ENCODE results near the gene ANO1. TPM values are rescaled to one million over a fixed set of nuclear protein-coding genes. Genes with fewer than 3 reads are reported as not detected.

ANO1 gene
- polyA plus RNA-seq, 1 of the 3 experiments (the other 2 are of a cell fraction) = not detected

DNA sequence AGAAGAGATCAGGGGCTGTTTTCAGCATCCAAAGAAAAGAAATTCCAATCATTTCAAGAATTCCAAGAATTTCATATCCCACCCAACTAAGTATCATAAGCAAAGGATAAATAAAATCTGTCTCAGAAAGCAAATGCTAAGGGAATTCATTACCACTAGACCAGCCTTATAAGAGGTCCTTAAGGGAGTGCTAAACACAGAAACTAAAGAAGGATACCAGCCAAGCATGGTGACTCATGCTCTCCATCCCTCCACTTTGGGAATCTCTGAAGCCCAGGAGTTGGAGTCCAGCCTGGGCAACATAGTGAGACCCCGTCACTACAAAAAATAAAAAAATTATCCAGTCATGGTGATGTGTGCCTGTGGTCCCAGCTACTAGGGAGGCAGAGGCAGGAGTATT lies 142.8 kb downstream of the ANO1 start:
- H4K20me1 ChIP-seq (ENCODE audit: insufficient read depth) = no peaks in the 10 kb centered on the region
- H3K27ac ChIP-seq (ENCODE audit: low read depth in 2 of 2, low read length in 1 of 2) = no peak overlapping the region
- no peak for DNase-seq
- TF ChIP-seq MXI1 (IDR thresholded peaks at IDR 0.05; ENCODE audit: low read depth, low read length) (no peak), ELF1 (IDR thresholded peaks at IDR 0.05) (no peak), SIN3A (IDR thresholded peaks at IDR 0.05; ENCODE audit: borderline replicate concordance, low read depth, low read length) (no peak)
- no peaks in the 10 kb centered on the region for H3K36me3 ChIP-seq (replicated peaks in 1 of 2; ENCODE audit: control insufficient read depth in 1 of 2, insufficient read depth in 2 of 2, low read length in 1 of 2)
- WGBS (ENCODE audit: low lambda C conversion rate) = 82% methylated on average over 1 of the region's 1 CpG
- no peaks in the 10 kb centered on the region for H3K9me3 ChIP-seq
- H3F3A ChIP-seq (replicated peaks; ENCODE audit: insufficient read depth) = no peaks in the 10 kb centered on the region
- H3K9me2 ChIP-seq = no peaks in the 10 kb centered on the region
- H3K27me3 ChIP-seq (ENCODE audit: insufficient read depth) = peaks cover 16% of the 10 kb centered on the region; the same call in 1 of the 2 replicates
- no peak overlapping the region for H3K9ac ChIP-seq
- H3K79me2 ChIP-seq (ENCODE audit: insufficient read depth) = no peaks in the 10 kb centered on the region
- H3K4me2 ChIP-seq = no peak overlapping the region
- ChIA-PET POLR2A (no interaction called here), CTCF (no interaction called here)
- H3K4me1 ChIP-seq (ENCODE audit: control insufficient read depth in 1 of 2, insufficient read depth in 2 of 2, low read depth in 1 of 2, low read length in 1 of 2) = no peaks in the 10 kb centered on the region
- H3K4me3 ChIP-seq (ENCODE audit: low read depth in 2 of 2, low read length in 1 of 2) = no peak overlapping the region
- no peak overlapping the region for H2AFZ ChIP-seq (ENCODE audit: low read depth)

DNA sequence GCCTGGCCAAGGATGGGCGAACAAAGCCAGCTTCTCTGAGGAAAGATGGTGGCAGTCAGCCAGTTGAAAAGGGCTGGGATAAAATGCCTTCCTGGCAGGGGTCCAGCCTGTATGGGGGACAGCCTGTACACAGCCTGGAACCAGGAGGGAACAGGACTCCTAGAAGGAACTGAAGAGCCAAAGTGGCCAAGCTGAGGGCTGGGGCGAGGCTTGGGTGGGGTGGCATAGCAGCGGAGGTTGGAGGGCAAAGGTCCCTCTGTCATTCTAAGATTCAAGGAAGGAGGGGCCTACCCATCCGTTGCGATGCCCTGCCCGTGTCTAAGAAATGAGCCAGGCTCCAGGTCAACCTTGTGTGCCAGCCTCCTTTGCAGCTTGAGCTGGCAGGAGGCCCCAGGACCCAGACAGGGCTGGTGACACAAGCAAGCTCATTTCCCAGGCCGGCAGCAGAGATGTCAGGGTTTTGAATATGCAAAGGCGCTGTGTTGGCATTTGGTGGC lies 147.6 kb downstream of the ANO1 start:
- no peaks in the 10 kb centered on the region for H4K20me1 ChIP-seq (ENCODE audit: insufficient read depth)
- ChIA-PET POLR2A (interaction anchor here (1.1 kb wide), 1 partner anchor 15 kb away, joined by 4 read pairs; no protein-coding TSS in a partner anchor), CTCF (interaction anchor here (0.7 to 1.3 kb wide), 3 partner anchors 309 to 316 kb away, joined by 3 read pairs; no protein-coding TSS in a partner anchor)
- H3F3A ChIP-seq (replicated peaks; ENCODE audit: insufficient read depth) = no peaks in the 10 kb centered on the region
- H3K9me2 ChIP-seq = no peaks in the 10 kb centered on the region
- no peak overlapping the region for H3K4me3 ChIP-seq (ENCODE audit: low read depth in 2 of 2, low read length in 1 of 2)
- no peaks in the 10 kb centered on the region for H3K79me2 ChIP-seq (ENCODE audit: insufficient read depth)
- H3K36me3 ChIP-seq (replicated peaks in 1 of 2; ENCODE audit: control insufficient read depth in 1 of 2, insufficient read depth in 2 of 2, low read length in 1 of 2) = no peaks in the 10 kb centered on the region
- no peaks in the 10 kb centered on the region for H3K9me3 ChIP-seq
- peaks cover 16% of the 10 kb centered on the region; the same call in 1 of the 2 replicates for H3K27me3 ChIP-seq (ENCODE audit: insufficient read depth)
- no peak overlapping the region for H3K9ac ChIP-seq
- H3K4me2 ChIP-seq = no peak overlapping the region
- no peak overlapping the region for H3K27ac ChIP-seq (ENCODE audit: low read depth in 2 of 2, low read length in 1 of 2)
- DNase-seq = no peak
- H2AFZ ChIP-seq (ENCODE audit: low read depth) = no peak overlapping the region
- TF ChIP-seq RXRA (IDR thresholded peaks at IDR 0.05; ENCODE audit: borderline replicate concordance, low read depth) = no peak
- TF ChIP-seq RFX5 (IDR thresholded peaks at IDR 0.05; ENCODE audit: low read length) = no peak
- TF ChIP-seq, protein P1, sequence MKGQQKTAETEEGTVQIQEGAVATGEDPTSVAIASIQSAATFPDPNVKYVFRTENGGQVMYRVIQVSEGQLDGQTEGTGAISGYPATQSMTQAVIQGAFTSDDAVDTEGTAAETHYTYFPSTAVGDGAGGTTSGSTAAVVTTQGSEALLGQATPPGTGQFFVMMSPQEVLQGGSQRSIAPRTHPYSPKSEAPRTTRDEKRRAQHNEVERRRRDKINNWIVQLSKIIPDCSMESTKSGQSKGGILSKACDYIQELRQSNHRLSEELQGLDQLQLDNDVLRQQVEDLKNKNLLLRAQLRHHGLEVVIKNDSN (IDR thresholded peaks at IDR 0.05; ENCODE audit: borderline replicate concordance, low read depth) = no peak
- TF ChIP-seq EP300 (IDR thresholded peaks at IDR 0.05; ENCODE audit: borderline replicate concordance in 1 of 2, low read depth in 1 of 2, low read length in 1 of 2) = no peak
- TF ChIP-seq, protein P2, sequence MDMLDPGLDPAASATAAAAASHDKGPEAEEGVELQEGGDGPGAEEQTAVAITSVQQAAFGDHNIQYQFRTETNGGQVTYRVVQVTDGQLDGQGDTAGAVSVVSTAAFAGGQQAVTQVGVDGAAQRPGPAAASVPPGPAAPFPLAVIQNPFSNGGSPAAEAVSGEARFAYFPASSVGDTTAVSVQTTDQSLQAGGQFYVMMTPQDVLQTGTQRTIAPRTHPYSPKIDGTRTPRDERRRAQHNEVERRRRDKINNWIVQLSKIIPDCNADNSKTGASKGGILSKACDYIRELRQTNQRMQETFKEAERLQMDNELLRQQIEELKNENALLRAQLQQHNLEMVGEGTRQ (IDR thresholded peaks at IDR 0.05; ENCODE audit: borderline replicate concordance, low read depth, low read length) = no peak
- TF ChIP-seq, protein P3, sequence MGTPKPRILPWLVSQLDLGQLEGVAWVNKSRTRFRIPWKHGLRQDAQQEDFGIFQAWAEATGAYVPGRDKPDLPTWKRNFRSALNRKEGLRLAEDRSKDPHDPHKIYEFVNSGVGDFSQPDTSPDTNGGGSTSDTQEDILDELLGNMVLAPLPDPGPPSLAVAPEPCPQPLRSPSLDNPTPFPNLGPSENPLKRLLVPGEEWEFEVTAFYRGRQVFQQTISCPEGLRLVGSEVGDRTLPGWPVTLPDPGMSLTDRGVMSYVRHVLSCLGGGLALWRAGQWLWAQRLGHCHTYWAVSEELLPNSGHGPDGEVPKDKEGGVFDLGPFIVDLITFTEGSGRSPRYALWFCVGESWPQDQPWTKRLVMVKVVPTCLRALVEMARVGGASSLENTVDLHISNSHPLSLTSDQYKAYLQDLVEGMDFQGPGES (IDR thresholded peaks at IDR 0.05; ENCODE audit: low read depth, low read length) = no peak
- TF ChIP-seq YY1 (IDR thresholded peaks at IDR 0.05; ENCODE audit: low read depth) = no peak
- TF ChIP-seq TAF1 (IDR thresholded peaks at IDR 0.05; ENCODE audit: borderline replicate concordance, low read depth, low read length) = no peak
- no peak for TF ChIP-seq MEF2A (IDR thresholded peaks at IDR 0.05; ENCODE audit: borderline replicate concordance, low read depth)
- TF ChIP-seq FOSL2 (IDR thresholded peaks at IDR 0.05; ENCODE audit: borderline replicate concordance, low read depth) = no peak
- TF ChIP-seq, protein P4, sequence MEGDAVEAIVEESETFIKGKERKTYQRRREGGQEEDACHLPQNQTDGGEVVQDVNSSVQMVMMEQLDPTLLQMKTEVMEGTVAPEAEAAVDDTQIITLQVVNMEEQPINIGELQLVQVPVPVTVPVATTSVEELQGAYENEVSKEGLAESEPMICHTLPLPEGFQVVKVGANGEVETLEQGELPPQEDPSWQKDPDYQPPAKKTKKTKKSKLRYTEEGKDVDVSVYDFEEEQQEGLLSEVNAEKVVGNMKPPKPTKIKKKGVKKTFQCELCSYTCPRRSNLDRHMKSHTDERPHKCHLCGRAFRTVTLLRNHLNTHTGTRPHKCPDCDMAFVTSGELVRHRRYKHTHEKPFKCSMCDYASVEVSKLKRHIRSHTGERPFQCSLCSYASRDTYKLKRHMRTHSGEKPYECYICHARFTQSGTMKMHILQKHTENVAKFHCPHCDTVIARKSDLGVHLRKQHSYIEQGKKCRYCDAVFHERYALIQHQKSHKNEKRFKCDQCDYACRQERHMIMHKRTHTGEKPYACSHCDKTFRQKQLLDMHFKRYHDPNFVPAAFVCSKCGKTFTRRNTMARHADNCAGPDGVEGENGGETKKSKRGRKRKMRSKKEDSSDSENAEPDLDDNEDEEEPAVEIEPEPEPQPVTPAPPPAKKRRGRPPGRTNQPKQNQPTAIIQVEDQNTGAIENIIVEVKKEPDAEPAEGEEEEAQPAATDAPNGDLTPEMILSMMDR (IDR thresholded peaks at IDR 0.05) = no peak
- TF ChIP-seq, protein P5, sequence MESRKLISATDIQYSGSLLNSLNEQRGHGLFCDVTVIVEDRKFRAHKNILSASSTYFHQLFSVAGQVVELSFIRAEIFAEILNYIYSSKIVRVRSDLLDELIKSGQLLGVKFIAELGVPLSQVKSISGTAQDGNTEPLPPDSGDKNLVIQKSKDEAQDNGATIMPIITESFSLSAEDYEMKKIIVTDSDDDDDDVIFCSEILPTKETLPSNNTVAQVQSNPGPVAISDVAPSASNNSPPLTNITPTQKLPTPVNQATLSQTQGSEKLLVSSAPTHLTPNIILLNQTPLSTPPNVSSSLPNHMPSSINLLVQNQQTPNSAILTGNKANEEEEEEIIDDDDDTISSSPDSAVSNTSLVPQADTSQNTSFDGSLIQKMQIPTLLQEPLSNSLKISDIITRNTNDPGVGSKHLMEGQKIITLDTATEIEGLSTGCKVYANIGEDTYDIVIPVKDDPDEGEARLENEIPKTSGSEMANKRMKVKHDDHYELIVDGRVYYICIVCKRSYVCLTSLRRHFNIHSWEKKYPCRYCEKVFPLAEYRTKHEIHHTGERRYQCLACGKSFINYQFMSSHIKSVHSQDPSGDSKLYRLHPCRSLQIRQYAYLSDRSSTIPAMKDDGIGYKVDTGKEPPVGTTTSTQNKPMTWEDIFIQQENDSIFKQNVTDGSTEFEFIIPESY (IDR thresholded peaks at IDR 0.05; ENCODE audit: borderline replicate concordance, low read depth) = no peak
- H3K4me1 ChIP-seq (ENCODE audit: control insufficient read depth in 1 of 2, insufficient read depth in 2 of 2, low read depth in 1 of 2, low read length in 1 of 2) = peaks cover 0 to 5% of the 10 kb centered on the region in 2 experiments; a peak in 1 of 4 replicates
- 80% methylated on average over 1 of the region's 8 CpGs for WGBS (ENCODE audit: low lambda C conversion rate)
